H1 (cell line): ENCODE results near the gene RAB11FIP3. TPM values are rescaled to one million over a fixed set of nuclear protein-coding genes. Genes with fewer than 3 reads are reported as not detected.
A peak's percentile ranks its signal among the peaks of the same experiment; 100 is the strongest.

Experiments used
- CTCF ChIA-PET: fragments of 300-600 bp; sonication (Branson Sonifier 250); formaldehyde crosslinking; loops from one replicate; lab custom pipeline; 2021; ENCODE audit not compliant: partially characterized antibody; lab: Charles Lee
- POLR2A ChIA-PET: fragments of 300-600 bp; sonication (Branson Sonifier 250); formaldehyde crosslinking; loops from one replicate; lab custom pipeline; 2021; ENCODE audit warnings: inconsistent platforms; ENCODE audit not compliant: partially characterized antibody; lab: Charles Lee
- DNase-seq, 2 experiments: peaks; one replicate each; pipeline versions ENCODE4 v3.0.0 to v3.0.0-alpha.2; 2010 to 2022; ENCODE audit warnings: low spot score in 2 of 2, low read depth in 1 of 2, mixed read lengths in 1 of 2
- FAIRE-seq: peaks from 2 replicates; lab custom pipeline; 2011; peaks lifted over from hg19 to GRCh38; lab: Jason Lieb, UNC
- H2AFZ ChIP-seq: 2 replicates; pipeline ENCODE4 v1.8.1; 2012; ENCODE audit warnings: low read length, inconsistent platforms
- H2AK5ac ChIP-seq: 2 replicates; pipeline ENCODE4 v1.6.1; 2013; ENCODE audit warnings: low read depth, low read length
- H2BK120ac ChIP-seq: replicated peaks from 2 replicates; pipeline ENCODE3; 2013; ENCODE audit warnings: low read depth, low read length, inconsistent platforms
- H2BK12ac ChIP-seq: 2 replicates; pipeline ENCODE4 v1.6.1; 2013; ENCODE audit warnings: low read depth, low read length
- H2BK15ac ChIP-seq: 2 replicates; pipeline ENCODE4 v1.6.1; 2013; ENCODE audit warnings: low read length
- H2BK20ac ChIP-seq: 2 replicates; pipeline ENCODE4 v1.6.1; 2013; ENCODE audit warnings: low read length
- H2BK5ac ChIP-seq: 2 replicates; pipeline ENCODE4 v1.6.1; 2013; ENCODE audit warnings: low read depth, low read length
- H3K14ac ChIP-seq: 2 replicates; pipeline ENCODE4 v1.6.1; 2013; ENCODE audit warnings: inconsistent platforms; ENCODE audit not compliant: insufficient read length
- H3K18ac ChIP-seq: 2 replicates; pipeline ENCODE4 v1.6.1; 2013; ENCODE audit warnings: low read length; ENCODE audit errors: extremely low read depth
- H3K23ac ChIP-seq: 2 replicates; pipeline ENCODE4 v1.6.1; 2013; ENCODE audit warnings: inconsistent platforms; ENCODE audit not compliant: insufficient read length
- H3K23me2 ChIP-seq: 2 replicates; pipeline ENCODE4 v1.6.1; 2013; ENCODE audit warnings: low read depth, low read length
- H3K27ac ChIP-seq: 2 replicates; pipeline ENCODE4 v1.6.1; 2011; ENCODE audit warnings: low read depth, low read length, inconsistent platforms
- H3K27me3 ChIP-seq, 4 experiments: replicated peaks in 1 of 4; 1 replicate in 1 of 4; 2 replicates in 3 of 4; pipeline versions ENCODE4 v1.6.1 to v1.8.1; 2011 to 2013; ENCODE audit warnings: low read length in 3 of 4, mild to moderate bottlenecking in 3 of 4, inconsistent platforms in 2 of 4, mixed read lengths in 2 of 4, moderate library complexity in 1 of 4; ENCODE audit not compliant: control insufficient read depth in 3 of 4, insufficient read depth in 3 of 4; ENCODE audit errors: extremely low read depth in 1 of 4
- H3K36me3 ChIP-seq, 4 experiments: 2 replicates each; pipeline versions ENCODE4 v1.6.1 to v1.8.1; 2011 to 2013; ENCODE audit warnings: mild to moderate bottlenecking in 4 of 4, low read length in 3 of 4, moderate library complexity in 2 of 4, control low read depth in 1 of 4, inconsistent platforms in 1 of 4; ENCODE audit not compliant: insufficient read depth in 4 of 4, control insufficient read depth in 2 of 4
- H3K4ac ChIP-seq: replicated peaks from 2 replicates; pipeline ENCODE3; 2013; ENCODE audit warnings: low read length, low read depth, mixed read lengths, inconsistent platforms; ENCODE audit not compliant: insufficient read length
- H3K4me1 ChIP-seq, 4 experiments: replicated peaks in 1 of 4; 1 replicate in 1 of 4; 2 replicates in 3 of 4; pipeline versions ENCODE4 v1.6.1 to v1.8.1; 2011 to 2013; ENCODE audit warnings: low read length in 3 of 4, inconsistent platforms in 2 of 4, mixed read lengths in 1 of 4; ENCODE audit not compliant: insufficient read depth in 4 of 4, control insufficient read depth in 3 of 4
- H3K4me2 ChIP-seq, 2 experiments: 2 replicates each; pipeline versions ENCODE4 v1.6.1 to v1.8.1; 2011 to 2013; ENCODE audit warnings: low read depth in 2 of 2, low read length in 2 of 2, control low read depth in 1 of 2, inconsistent platforms in 1 of 2, mild to moderate bottlenecking in 1 of 2; ENCODE audit not compliant: insufficient read depth in 1 of 2
- H3K4me3 ChIP-seq, 4 experiments: fragments of 200-600, 300-600 bp in 1 of 4; sonication (generic), shearing (Covaris generic), sonication (Bioruptor Twin) in 1 of 4; 2 replicates each; pipeline versions ENCODE4 v1.5.1 to v1.8.1; 2011 to 2016; ENCODE audit warnings: low read length in 4 of 4, low read depth in 3 of 4, control low read depth in 2 of 4, inconsistent platforms in 2 of 4, mild to moderate bottlenecking in 2 of 4, mixed read lengths in 1 of 4, moderate library complexity in 1 of 4; ENCODE audit not compliant: insufficient read depth in 2 of 4; ENCODE audit errors: extremely low read depth in 1 of 4
- H3K56ac ChIP-seq: replicated peaks from 2 replicates; pipeline ENCODE3; 2013; ENCODE audit warnings: low read depth, mild to moderate bottlenecking, mixed read lengths, low read length, inconsistent platforms; ENCODE audit not compliant: insufficient read length
- H3K79me1 ChIP-seq: 2 replicates; pipeline ENCODE4 v1.6.1; 2013; ENCODE audit warnings: low read depth, low read length, control low read depth
- H3K79me2 ChIP-seq, 2 experiments: 2 replicates each; pipeline versions ENCODE4 v1.6.1 to v1.8.1; 2012 to 2013; ENCODE audit warnings: low read length in 2 of 2, mild to moderate bottlenecking in 2 of 2, inconsistent platforms in 1 of 2; ENCODE audit not compliant: insufficient read depth in 2 of 2, control insufficient read depth in 1 of 2
- H3K9ac ChIP-seq, 4 experiments: replicated peaks in 1 of 4; 1 replicate in 1 of 4; 2 replicates in 3 of 4; pipeline versions ENCODE4 v1.6.1 to v1.8.1; 2011 to 2013; ENCODE audit warnings: low read depth in 3 of 4, low read length in 3 of 4, control low read depth in 2 of 4, mild to moderate bottlenecking in 2 of 4, moderate library complexity in 2 of 4, inconsistent platforms in 1 of 4; ENCODE audit errors: extremely low read depth in 1 of 4
- H3K9me3 ChIP-seq, 2 experiments: 2 replicates each; pipeline versions ENCODE4 v1.6.1 to v1.8.1; 2012 to 2013; ENCODE audit warnings: mild to moderate bottlenecking in 2 of 2, moderate library complexity in 2 of 2, control low read depth in 1 of 2, inconsistent platforms in 1 of 2, low read depth in 1 of 2, low read length in 1 of 2, mixed read lengths in 1 of 2; ENCODE audit not compliant: insufficient read depth in 2 of 2
- H4K20me1 ChIP-seq, 2 experiments: replicated peaks in 1 of 2; 2 replicates each; pipeline versions ENCODE3 to v1.8.1; 2011 to 2013; ENCODE audit warnings: inconsistent platforms in 2 of 2, low read length in 2 of 2, mild to moderate bottlenecking in 1 of 2; ENCODE audit not compliant: insufficient read depth in 2 of 2, control insufficient read depth in 1 of 2
- H4K5ac ChIP-seq: 2 replicates; pipeline ENCODE4 v1.6.1; 2013; ENCODE audit warnings: low read length, low read depth, mixed read lengths, inconsistent platforms; ENCODE audit not compliant: insufficient read length
- H4K8ac ChIP-seq: 2 replicates; pipeline ENCODE4 v1.8.0; 2013; ENCODE audit warnings: mild to moderate bottlenecking, moderate library complexity, low read length, inconsistent platforms; ENCODE audit not compliant: insufficient read depth; ENCODE audit errors: extremely low read depth
- H4K91ac ChIP-seq: replicated peaks from 2 replicates; pipeline ENCODE3; 2013; ENCODE audit warnings: low read length, mixed read lengths, inconsistent platforms; ENCODE audit not compliant: insufficient read length
- WGBS, 2 experiments: shearing (Covaris generic) in 1 of 2; methylation state at CpG; one replicate each; pipeline versions ENCODE4 v1.1.6 to v1.1.7; 2013 to 2015; ENCODE audit warnings: low lambda C conversion rate in 2 of 2, mixed read lengths in 2 of 2, inconsistent platforms in 1 of 2, low coverage in 1 of 2, missing lambda C conversion rate in 1 of 2; ENCODE audit not compliant: insufficient replicate concordance in 2 of 2, insufficient coverage in 1 of 2, insufficient read length in 1 of 2; ENCODE audit errors: extremely low coverage in 1 of 2, missing lambda C conversion rate in 1 of 2; 5-methylcytosine and 5-hydroxymethylcytosine counted together
- polyA plus RNA-seq, 7 experiments: library from polyadenylated mRNA; depleted of rRNA in 3 of 7; stranded (reverse) in 5 of 7; unstranded in 2 of 7; fragments of >200 nt in 5 of 7; fragments of 200-250 nt in 2 of 7; gene quantifications; 1 replicate in 5 of 7; 2 replicates in 1 of 7; 4 replicates in 1 of 7; pipeline versions ENCODE4 v1.2.1 to v1.2.3, GENCODE V29; 2011 to 2013; ENCODE audit warnings: missing spikeins in 2 of 7, mixed read lengths in 2 of 7
- total RNA-seq: library from RNA; stranded (reverse); fragmentation: NEBNext Ultra II Directional; extraction: Animal tissue kit (Norgen Biotek cat#: 25700); gene quantifications from 2 replicates; pipeline ENCODE4 v1.2.1, GENCODE V29; 2021

The RAB11FIP3 gene
- total and polyA plus RNA-seq, 2 of the 8 experiments (the other 6 are each of a cell fraction or from before 2014, with no cell fraction given): 9.3 to 35.2 TPM

DNA sequence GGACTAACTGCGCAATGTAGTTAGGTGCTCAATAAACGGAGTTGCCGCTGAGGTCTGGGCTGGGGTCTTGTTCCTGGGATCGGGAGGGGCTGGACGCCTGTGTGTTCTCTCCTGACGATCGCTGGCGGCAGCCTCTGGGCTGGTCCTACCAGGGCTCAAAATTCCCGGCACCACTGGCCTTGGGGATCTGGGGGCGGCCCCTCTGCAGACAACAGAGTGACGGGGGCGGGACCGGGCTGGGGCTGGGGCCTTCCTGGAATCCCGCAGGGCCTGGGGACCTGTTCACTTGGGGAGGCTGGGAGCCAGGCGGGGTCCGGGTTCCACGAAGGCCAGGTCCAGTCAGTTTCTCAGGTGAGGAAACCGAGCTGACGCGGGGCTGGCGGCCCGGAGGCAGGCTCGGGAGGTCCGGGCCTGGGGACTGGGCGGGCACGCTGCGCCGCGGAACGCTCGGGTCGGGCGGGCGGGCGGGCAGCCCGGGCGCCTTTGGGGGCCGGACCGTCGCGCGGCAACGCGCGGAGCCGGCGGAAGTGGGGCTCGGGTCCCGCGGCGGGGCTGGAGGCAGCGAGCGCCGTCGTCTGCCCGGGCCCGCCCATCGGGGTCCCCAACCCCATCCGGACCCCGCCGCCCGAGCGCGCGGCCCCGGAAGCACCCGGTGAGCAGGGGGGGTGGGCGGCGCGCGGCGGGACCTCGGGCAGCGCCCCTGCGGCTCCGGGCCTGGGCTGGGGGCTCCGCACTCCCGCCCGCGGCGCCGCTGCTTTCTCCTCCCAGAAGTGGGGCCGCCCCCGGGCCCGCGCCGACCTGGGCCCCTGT, 144.2 kb downstream of the RAB11FIP3 start, which contains the start of gene PIGQ:
PIGQ (plus strand) TSS at position 524 of the 810 bp plus-strand sequence. CDS start 4,107 bp downstream, outside the sequence.
- H4K5ac ChIP-seq: peak within 1 kb of the TSS; percentile 95
- H3K14ac ChIP-seq: no peak within 1 kb of the TSS
- no peak within 1 kb of the TSS; the same call in 1 of the 2 replicates for H3K27ac ChIP-seq
- no peak within 1 kb of the TSS for H3K56ac ChIP-seq
- peak within 1 kb of the TSS; percentile 94 for H3K4ac ChIP-seq
- 8% methylated on average over 13 of the region's 87 CpGs; no CpG with 5 or more reads in 1 of the 2 experiments for WGBS, 2 experiments
- POLR2A ChIA-PET: interaction anchor here (0.8 to 7.9 kb wide), 11 partner anchors 11 to 185 kb away, joined by 3 to 58 read pairs (median 3); partner anchors contain the start of genes CAPN15 and RAB40C
- peak within 1 kb of the TSS; percentile 43 to 94 (median 59) for H3K9ac ChIP-seq
- H2BK5ac ChIP-seq: peak within 1 kb of the TSS; percentile 52; the same call in 1 of the 2 replicates
- H2BK20ac ChIP-seq: no peak within 1 kb of the TSS
- peak within 1 kb of the TSS; percentile 92 for H4K8ac ChIP-seq
- H3K79me2 ChIP-seq: peaks cover 0 to 9% of the 10 kb centered on the region in 2 experiments; a peak in 1 of 4 replicates
- H3K79me1 ChIP-seq: no peaks in the 10 kb centered on the region; the same call in none of the 2 replicates
- H2AK5ac ChIP-seq: no peak within 1 kb of the TSS
- FAIRE-seq: no peak
- peak within 1 kb of the TSS; percentile 22 for H4K91ac ChIP-seq
- no peak within 1 kb of the TSS; the same call in 1 of the 2 replicates for H2BK15ac ChIP-seq
- H3K4me1 ChIP-seq: peaks cover 0 to 27% (median 12%) of the 10 kb centered on the region in 4 experiments; a peak in 5 of 7 replicates
- DNase-seq: peak in 1 of 2 experiments; percentile 85
- H3K27me3 ChIP-seq: no peaks in the 10 kb centered on the region
- H2AFZ ChIP-seq: no peak within 1 kb of the TSS
- H3K4me2 ChIP-seq: peak within 1 kb of the TSS; percentile 82 to 94
- peak within 1 kb of the TSS; percentile 5; the same call in 1 of the 2 replicates for H2BK12ac ChIP-seq
- H3K36me3 ChIP-seq: peaks cover 0 to 10% (median 0%) of the 10 kb centered on the region in 4 experiments; a peak in 3 of 8 replicates
- peaks cover 0 to 8% of the 10 kb centered on the region in 2 experiments for H4K20me1 ChIP-seq
- H3K23me2 ChIP-seq: peaks cover 9% of the 10 kb centered on the region; the same call in 1 of the 2 replicates
- no peak within 1 kb of the TSS for H2BK120ac ChIP-seq
- no peak within 1 kb of the TSS for H3K23ac ChIP-seq
- H3K9me3 ChIP-seq: no peaks in the 10 kb centered on the region
- peak within 1 kb of the TSS; percentile 71 to 95 (median 72) for H3K4me3 ChIP-seq
- H3K18ac ChIP-seq: peak within 1 kb of the TSS; percentile 10
- CTCF ChIA-PET: interaction anchor here (0.8 to 1.2 kb wide), 4 partner anchors 13 to 92 kb away, joined by 3 to 4 read pairs (median 3); no protein-coding TSS in a partner anchor
